Non-pigmented ciliary epithelial cell (primary cell): Measurements from ENCODE around the gene SHCBP1L.

Experiments
- DNase-seq: peaks from one replicate; pipeline ENCODE4 v3.0.0-alpha.2; 2010; ENCODE audit warnings: low read depth

Gene SHCBP1L

DNA sequence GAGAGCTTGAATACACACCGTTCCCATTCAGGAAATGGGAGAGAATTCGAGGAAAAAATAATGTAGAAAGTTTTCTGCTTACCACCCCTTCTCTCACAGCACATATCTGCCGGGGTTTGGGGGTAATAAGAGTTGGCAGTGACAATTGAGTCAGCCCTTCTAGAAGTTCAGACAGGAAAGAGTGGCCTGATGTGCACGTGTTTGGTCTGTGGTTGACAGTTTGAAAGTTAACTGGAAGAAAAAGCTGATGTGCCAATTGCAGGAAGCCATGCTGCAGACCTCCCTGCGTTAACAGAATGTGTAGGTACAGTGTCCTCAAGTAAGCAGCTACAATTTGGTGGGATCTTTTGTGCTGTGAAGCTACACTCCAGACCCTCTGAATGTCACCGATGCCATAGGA lies 63.0 kb downstream of the SHCBP1L start:
- no peak for DNase-seq

GRCh38 chr1:182888736-182889531 lies 64.0 kb downstream of the SHCBP1L start:
- peak; percentile 26 for DNase-seq

DNA sequence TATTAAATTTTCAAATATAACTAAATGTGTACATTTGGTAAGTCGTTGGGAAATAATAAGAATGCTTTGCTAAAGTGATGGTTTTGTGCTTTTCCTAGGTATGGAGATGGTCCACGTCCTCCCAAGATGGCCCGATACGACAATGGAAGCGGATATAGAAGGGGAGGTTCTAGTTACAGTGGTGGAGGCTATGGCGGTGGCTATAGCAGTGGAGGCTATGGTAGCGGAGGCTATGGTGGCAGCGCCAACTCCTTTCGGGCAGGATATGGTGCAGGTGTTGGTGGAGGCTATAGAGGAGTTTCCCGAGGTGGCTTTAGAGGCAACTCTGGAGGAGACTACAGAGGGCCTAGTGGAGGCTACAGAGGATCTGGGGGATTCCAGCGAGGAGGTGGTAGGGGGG lies 66.0 kb downstream of the SHCBP1L start:
- no peak for DNase-seq

DNA sequence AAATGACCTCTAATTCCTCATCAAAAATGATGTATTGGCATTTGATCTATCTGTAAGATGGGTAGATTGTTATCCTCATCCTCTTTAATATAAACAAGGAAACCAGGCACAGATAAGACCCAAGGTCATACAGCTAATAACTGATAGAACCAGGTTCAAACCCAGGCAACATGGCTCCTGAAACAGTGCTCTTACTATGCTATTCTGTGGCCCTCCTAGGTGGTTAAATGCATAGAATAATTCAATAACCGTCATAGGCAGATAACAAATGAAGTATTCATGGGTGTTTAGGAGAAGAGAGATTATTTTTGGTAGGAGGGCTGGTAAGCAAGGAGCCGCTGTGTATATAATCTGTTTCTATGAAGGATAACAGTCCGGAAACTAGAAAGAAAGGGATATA lies 67.4 kb downstream of the SHCBP1L start:
- no peak for DNase-seq

DNA sequence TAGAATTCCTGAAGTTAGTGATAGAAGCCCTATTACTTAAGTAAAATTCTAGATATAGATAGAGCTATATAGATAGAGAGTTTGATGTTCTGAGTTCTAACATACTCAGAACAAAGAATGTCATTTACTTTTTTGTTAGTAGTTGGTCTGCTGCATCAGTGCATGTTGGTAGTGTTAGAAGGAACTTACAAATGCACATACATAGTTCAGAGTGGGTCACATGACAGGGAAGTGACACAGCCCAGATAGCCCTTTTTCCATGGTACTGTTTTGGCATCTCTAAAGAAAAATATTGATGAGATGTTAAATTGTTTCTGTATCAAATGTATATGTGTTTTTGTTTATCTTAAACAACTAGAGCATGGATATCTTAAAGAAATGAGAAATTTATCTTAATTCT lies 68.1 kb downstream of the SHCBP1L start:
- DNase-seq, result no peak

DNA sequence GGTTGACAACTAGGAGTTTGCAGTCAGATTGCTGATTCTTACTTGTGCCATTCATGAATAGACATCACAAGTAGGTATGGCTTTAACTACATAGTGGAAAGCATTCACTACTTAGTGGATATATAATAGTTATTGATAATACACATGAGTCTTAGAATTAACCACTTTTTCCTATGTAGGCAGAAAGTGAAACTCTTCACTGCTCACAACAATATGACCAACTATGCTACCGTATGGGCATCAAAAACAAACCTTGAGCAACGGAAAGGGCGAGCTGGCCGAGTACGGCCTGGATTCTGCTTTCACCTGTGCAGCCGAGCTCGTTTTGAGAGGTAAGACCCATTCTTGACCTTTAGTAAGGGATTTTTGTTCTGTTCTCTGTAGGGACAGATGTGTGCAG lies 75.1 kb downstream of the SHCBP1L start:
- no peak for DNase-seq

- no peak for DNase-seq
Observed at GRCh38 chr1:182877331-182877730, 75.6 kb downstream of the SHCBP1L start.

GRCh38 chr1:182875889-182876288 lies 77.1 kb downstream of the SHCBP1L start:
- no peak for DNase-seq

- no peak for DNase-seq
Observed at GRCh38 chr1:182872881-182873280, 80.1 kb downstream of the SHCBP1L start.

DNA sequence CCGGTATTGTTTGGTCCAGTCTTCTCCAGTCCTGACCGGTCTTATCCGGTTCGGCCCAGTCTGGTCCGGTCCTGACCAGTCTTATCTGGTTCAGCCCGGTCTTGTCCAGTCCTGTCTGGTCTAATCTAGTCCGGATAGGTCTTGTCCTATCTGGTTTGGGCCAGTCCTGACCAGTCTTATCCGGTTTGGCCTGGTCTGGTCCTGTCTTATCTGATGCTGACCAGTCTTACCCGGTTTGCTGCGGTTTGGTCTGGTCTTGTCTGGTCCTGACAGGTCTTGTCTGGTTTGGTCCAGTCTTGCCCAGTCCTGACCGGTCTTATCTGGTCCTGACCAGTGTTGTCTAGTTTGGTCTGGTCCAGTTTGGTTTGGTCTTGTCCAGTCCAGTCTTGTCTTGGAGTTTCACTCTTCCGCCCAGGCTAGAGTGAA lies 83.7 kb downstream of the SHCBP1L start:
- DNase-seq, result no peak

DNA sequence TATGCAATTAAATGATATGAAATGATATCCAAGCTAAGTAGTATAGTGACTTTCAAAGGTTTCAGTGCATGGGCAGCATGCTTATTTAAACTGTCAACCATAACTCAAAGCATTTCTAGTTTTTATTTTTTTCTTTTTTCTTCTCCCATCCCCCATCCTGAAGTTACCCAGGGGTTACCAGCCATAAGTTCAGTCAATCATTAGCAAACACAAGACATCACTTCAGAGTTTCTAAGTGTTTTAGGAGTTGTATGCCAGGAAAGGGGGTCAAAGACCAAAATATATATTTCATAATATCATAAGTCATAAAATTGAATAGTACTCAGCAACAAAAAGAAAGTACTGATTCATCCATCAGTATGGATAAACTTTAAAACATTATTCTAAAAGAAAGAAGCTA lies 85.1 kb downstream of the SHCBP1L start:
- no peak for DNase-seq

DNA sequence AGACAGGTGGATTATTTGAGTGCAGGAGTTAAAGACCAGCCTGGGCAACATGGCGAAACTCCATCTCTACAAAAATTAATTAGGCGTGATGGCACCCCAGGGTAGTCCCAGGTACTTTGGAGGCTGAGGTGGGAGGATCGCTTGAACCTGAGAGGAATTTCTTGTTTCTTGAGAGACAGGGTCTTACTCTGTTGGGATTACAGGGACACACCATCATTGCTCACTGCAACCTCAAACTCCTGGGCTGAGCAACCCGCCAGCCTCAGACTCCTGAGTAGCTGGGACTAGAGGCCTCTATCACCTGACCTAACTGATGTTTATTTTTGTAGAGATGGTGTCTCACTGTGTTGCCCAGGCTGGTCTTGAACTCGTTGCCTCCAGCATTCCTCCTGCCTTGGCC lies 89.0 kb downstream of the SHCBP1L start:
- DNase-seq, result no peak

GRCh38 chr1:182862827-182863226 lies 90.1 kb downstream of the SHCBP1L start:
- DNase-seq, result no peak

DNA sequence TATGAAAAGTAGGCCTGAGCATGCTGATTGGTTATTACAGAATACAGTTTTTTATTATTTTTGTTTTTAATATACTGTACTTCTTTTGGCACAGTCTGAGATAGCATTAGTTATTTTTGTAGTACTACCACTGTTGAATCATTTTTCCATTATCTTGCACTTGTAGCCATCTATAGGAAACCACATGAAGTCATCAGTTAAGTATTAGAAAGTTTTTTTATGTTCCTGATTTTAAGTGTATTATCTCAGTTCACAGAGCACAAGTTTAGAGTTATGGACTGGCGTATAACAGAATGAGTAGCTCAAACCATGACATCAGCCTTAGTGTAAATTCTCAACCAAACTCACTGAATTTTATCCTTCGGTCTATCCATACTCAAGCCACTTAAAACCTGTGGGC lies 91.0 kb downstream of the SHCBP1L start:
- DNase-seq, result peak; percentile 67

DNA sequence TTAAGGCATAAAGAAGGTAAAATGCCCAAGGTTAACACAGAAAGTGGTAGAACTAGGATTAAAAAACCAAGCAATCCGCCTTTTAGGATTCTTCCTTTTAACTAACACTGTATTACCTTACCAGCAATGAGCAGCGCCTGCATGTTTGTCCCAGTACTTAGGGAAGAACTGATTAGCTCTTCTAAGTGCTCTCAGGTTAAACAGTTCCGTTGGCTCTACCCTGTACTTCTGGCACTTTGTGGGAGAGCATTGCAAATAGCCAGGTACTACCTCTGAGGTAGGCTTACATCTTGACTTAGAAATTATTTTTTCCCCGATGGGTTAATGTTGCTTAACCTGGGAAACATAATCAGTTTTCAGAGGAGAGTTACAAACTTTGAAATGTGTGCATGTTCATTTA lies 92.3 kb downstream of the SHCBP1L start:
- no peak for DNase-seq

- DNase-seq, result no peak
Observed at GRCh38 chr1:182857212-182857611, 95.8 kb downstream of the SHCBP1L start.

DNA sequence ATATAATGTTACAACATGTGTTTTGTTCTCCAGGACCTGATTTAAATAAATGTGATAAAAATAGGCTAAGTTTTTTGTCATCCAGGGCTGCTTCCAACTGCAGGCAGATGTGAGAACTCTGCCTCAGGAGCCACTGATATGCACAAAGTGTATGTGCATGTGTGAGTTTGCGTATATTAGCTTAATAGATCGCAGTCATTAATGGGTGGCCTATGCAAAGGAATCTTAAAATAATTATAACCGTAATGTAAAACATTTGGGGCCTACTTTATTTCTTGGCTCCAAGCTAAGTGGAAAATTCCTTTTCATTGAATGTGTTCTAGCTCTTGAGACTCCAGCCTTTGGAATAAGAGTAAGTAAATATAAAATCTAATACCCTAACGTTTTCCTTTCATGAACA lies 97.1 kb downstream of the SHCBP1L start:
- DNase-seq, result no peak

- DNase-seq, result no peak
Observed at GRCh38 chr1:182851825-182852224, 101.1 kb downstream of the SHCBP1L start.

DNA sequence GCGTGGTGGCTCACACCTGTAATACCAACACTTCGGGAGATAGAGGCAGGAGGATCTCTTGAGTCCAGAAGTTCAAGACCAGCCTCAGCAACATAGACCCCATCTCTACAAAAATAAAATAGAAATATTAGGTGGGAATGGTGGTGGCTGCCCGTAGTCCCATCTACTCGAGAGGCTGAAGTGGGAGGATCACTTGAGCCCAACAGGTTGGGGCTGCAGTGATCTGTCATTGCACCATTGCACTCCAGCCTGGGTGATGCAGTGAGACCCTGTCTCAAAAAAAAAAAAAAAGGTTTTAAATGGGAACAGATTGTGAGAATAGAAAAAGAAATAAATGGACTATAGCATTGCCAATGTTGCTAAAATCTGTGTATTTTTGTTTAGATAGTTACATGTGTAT lies 102.6 kb downstream of the SHCBP1L start:
- DNase-seq, result no peak
